OCI-LY7 (cell line): ENCODE measurements around the gene PRKD3. TPM values are rescaled to one million over a fixed set of nuclear protein-coding genes. Genes with fewer than 3 reads are reported as not detected.

Experiments used
- BruUV-seq: library from RNA; stranded (reverse); fragments of 400-500 nt; replicated peaks from 2 replicates; lab custom pipeline; 2021; lab: Mats Ljungman, UMichigan
- CTCF ChIA-PET: fragments of 300-600 bp; sonication (Branson Sonifier 250); formaldehyde crosslinking; loops from one replicate; lab custom pipeline; 2022; ENCODE audit warnings: antibody characterized with exemption; ENCODE audit not compliant: unreplicated experiment; lab: Charles Lee
- POLR2A ChIA-PET: fragments of 300-600 bp; sonication (Branson Sonifier 250); formaldehyde crosslinking; loops from one replicate; lab custom pipeline; 2022; ENCODE audit warnings: antibody characterized with exemption; lab: Charles Lee
- DNase-seq: peaks from one replicate; pipeline ENCODE4 v3.0.0-alpha.2; 2015; ENCODE audit warnings: low spot score
- H2AFZ ChIP-seq: fragments of 200-600 bp; sonication (generic), shearing (Covaris generic); 2 replicates; pipeline ENCODE4 v1.6.1; 2014; ENCODE audit warnings: mild to moderate bottlenecking, antibody characterized with exemption, low read length, moderate library complexity
- H3K27ac ChIP-seq: fragments of 200-600 bp; sonication (generic); 2 replicates; pipeline ENCODE4 v1.5.1; 2014; ENCODE audit warnings: mixed run types, low read depth, mild to moderate bottlenecking, moderate library complexity, low read length, inconsistent platforms; ENCODE audit not compliant: poor library complexity, severe bottlenecking
- H3K36me3 ChIP-seq: fragments of 200-600 bp; sonication (generic); 2 replicates; pipeline ENCODE4 v1.6.1; 2014; ENCODE audit warnings: mild to moderate bottlenecking, antibody characterized with exemption, low read length, moderate library complexity, mixed read lengths; ENCODE audit not compliant: insufficient read depth
- H3K4me1 ChIP-seq: fragments of 200-600 bp; sonication (generic); 2 replicates; pipeline ENCODE4 v1.5.1; 2014; ENCODE audit warnings: mild to moderate bottlenecking, low read length; ENCODE audit not compliant: insufficient read depth, poor library complexity, severe bottlenecking
- H3K4me2 ChIP-seq: fragments of 200-600 bp; sonication (generic); 2 replicates; pipeline ENCODE4 v1.6.1; 2014; ENCODE audit warnings: mild to moderate bottlenecking, low read length
- H3K4me3 ChIP-seq: fragments of 200-600 bp; sonication (generic); 2 replicates; pipeline ENCODE4 v1.5.1; 2014; ENCODE audit warnings: mild to moderate bottlenecking, low read depth, low read length; ENCODE audit not compliant: poor library complexity, severe bottlenecking
- H3K79me2 ChIP-seq: fragments of 200-600 bp; sonication (generic); 2 replicates; pipeline ENCODE4 v1.6.1; 2016; ENCODE audit warnings: low read depth, mild to moderate bottlenecking, low read length, moderate library complexity, mixed read lengths; ENCODE audit not compliant: insufficient read depth
- H3K9me2 ChIP-seq: fragments of 200-600 bp; sonication (generic); 2 replicates; pipeline ENCODE4 v1.6.1; 2016; ENCODE audit warnings: mild to moderate bottlenecking, low read length, mixed read lengths; ENCODE audit not compliant: insufficient read depth
- H3K9me3 ChIP-seq: fragments of 200-600 bp; sonication (generic); 2 replicates; pipeline ENCODE4 v1.6.1; 2014; ENCODE audit warnings: mild to moderate bottlenecking, mixed run types, low read length, mixed read lengths
- H4K20me1 ChIP-seq: fragments of 200-600 bp; sonication (generic); 2 replicates; pipeline ENCODE4 v1.6.1; 2014; ENCODE audit warnings: mild to moderate bottlenecking, antibody characterized with exemption, low read length, moderate library complexity, mixed read lengths; ENCODE audit not compliant: insufficient read depth
- EZH2phosphoT487 ChIP-seq: fragments of 200-600 bp; sonication (generic); IDR thresholded peaks from 2 replicates; pipeline ENCODE4 v1.6.1; 2018; ENCODE audit warnings: low read depth, borderline replicate concordance, mild to moderate bottlenecking, mixed run types, antibody characterized with exemption, low read length, moderate library complexity, mixed read lengths
- intact Hi-C: fragments of 100-400 bp; cut with micrococcal nuclease; formaldehyde crosslinking; loops from one replicate; pipeline ENCODE4 v1.10.0; 2022; ENCODE audit not compliant: unreplicated experiment
- total RNA-seq, 2 experiments: library from RNA; depleted of rRNA in 1 of 2; stranded (reverse); fragments of >200 nt in 1 of 2; shearing (Covaris generic) in 1 of 2; gene quantifications; 2 replicates each; pipeline ENCODE4 v1.2.3, GENCODE V29; 2014 to 2022
- TF ChIP-seq, protein P1 (sequence below): fragments of 200-600 bp; sonication (generic); conservative IDR thresholded peaks from 2 replicates; pipeline ENCODE4 v1.5.1; 2014; ENCODE audit warnings: mild to moderate bottlenecking, antibody characterized with exemption, low read length, moderate library complexity, mixed read lengths

Gene PRKD3
- total RNA-seq, 2 experiments from 2014 or later: 74.3 to 174 TPM

DNA sequence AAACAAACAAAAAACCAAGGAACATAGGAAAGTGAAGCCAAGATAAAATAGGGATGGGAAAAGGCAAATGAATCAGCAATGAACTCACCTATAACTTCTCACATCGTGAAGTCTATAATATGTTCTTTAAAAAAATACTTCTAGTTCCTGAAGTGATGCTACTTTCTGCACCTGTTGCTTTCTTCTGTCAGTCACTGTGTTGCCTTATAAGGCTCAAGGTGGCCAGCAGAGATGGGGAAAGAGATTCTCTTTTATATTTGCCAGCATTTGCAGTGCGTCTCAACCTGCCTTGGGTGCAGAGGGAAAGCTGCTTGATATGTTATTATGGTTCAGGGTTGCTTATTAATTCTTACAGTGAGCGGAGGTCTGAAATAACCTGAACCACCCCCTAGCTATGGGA, 33.8 kb upstream of the PRKD3 start:
- Histone ChIP-seq H3K79me2 (no peaks in the 10 kb centered on the region), H3K9me3 (no peaks in the 10 kb centered on the region), H3K27ac (peak overlapping the region; percentile 54), H2AFZ (peak overlapping the region; percentile 36; the same call in 1 of the 2 replicates), H3K4me2 (peak overlapping the region; percentile 55), H3K36me3 (no peaks in the 10 kb centered on the region), H3K4me3 (peak overlapping the region; percentile 17), H3K4me1 (peaks cover 75% of the 10 kb centered on the region), H4K20me1 (no peaks in the 10 kb centered on the region), H3K9me2 (no peaks in the 10 kb centered on the region)
- TF ChIP-seq EZH2phosphoT487: no peak
- TF ChIP-seq, protein P1, sequence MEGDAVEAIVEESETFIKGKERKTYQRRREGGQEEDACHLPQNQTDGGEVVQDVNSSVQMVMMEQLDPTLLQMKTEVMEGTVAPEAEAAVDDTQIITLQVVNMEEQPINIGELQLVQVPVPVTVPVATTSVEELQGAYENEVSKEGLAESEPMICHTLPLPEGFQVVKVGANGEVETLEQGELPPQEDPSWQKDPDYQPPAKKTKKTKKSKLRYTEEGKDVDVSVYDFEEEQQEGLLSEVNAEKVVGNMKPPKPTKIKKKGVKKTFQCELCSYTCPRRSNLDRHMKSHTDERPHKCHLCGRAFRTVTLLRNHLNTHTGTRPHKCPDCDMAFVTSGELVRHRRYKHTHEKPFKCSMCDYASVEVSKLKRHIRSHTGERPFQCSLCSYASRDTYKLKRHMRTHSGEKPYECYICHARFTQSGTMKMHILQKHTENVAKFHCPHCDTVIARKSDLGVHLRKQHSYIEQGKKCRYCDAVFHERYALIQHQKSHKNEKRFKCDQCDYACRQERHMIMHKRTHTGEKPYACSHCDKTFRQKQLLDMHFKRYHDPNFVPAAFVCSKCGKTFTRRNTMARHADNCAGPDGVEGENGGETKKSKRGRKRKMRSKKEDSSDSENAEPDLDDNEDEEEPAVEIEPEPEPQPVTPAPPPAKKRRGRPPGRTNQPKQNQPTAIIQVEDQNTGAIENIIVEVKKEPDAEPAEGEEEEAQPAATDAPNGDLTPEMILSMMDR: no peak
- CTCF ChIA-PET: interaction anchor here (0.6 to 1.5 kb wide), 4 partner anchors 9 to 31 kb away, joined by 3 to 7 read pairs (median 3); no protein-coding TSS in a partner anchor
- POLR2A ChIA-PET: interaction anchor here (0.7 to 6.8 kb wide), 13 partner anchors 10 to 296 kb away, joined by 3 to 144 read pairs (median 8); no protein-coding TSS in a partner anchor
- intact Hi-C loops: loop anchor here (2.0 kb wide), 1 partner anchor 20 kb away; no protein-coding TSS in a partner anchor
- DNase-seq: peak; percentile 58
- BruUV-seq: no TSS peak

DNA sequence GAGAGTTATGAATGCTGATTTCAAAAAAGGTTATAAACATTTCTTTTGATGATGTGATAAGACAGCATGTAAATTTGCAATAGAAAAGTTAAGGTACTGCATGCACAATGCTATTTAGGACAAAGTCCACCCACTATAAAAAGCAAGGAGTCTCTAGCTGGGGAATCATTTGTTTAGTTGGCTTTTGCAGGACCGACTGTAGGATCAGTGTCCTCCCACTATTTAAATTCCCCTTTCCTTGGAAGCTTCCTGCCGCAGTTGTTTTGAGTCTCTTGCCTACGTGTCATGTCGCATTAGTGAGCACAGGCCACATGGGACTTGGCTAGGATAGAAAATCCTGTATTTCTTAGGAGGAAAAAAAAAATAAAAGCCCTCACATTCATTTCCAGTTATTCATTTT, 32.9 kb upstream of the PRKD3 start:
- POLR2A ChIA-PET: interaction anchor here (0.7 to 6.8 kb wide), 12 partner anchors 9 to 58 kb away, joined by 3 to 144 read pairs (median 12); partner anchors contain the start of gene PRKD3

More for the DNA sequence above, 32.9 kb upstream of the PRKD3 start:
- no peaks in the 10 kb centered on the region for H4K20me1 ChIP-seq
- no TSS peak for BruUV-seq
- no peak for DNase-seq
- no peak overlapping the region; the same call in 1 of the 2 replicates for H2AFZ ChIP-seq
- no peaks in the 10 kb centered on the region for H3K9me2 ChIP-seq
- TF ChIP-seq, protein P1: no peak
- no peak for TF ChIP-seq EZH2phosphoT487
- no peaks in the 10 kb centered on the region for H3K36me3 ChIP-seq
- intact Hi-C loops: no loop called here
- CTCF ChIA-PET: interaction anchor here (1.0 kb wide), 1 partner anchor 22 kb away, joined by 3 read pairs; no protein-coding TSS in a partner anchor
- H3K27ac ChIP-seq: peak overlapping the region; percentile 54
- peaks cover 75% of the 10 kb centered on the region for H3K4me1 ChIP-seq
- no peaks in the 10 kb centered on the region for H3K9me3 ChIP-seq
- no peaks in the 10 kb centered on the region for H3K79me2 ChIP-seq
- H3K4me3 ChIP-seq: no peak overlapping the region
- H3K4me2 ChIP-seq: peak overlapping the region; percentile 55
